Osteoblast (primary cell): Measurements from ENCODE around the gene CPN2. TPM values are rescaled to one million over a fixed set of nuclear protein-coding genes. Genes with fewer than 3 reads are reported as not detected.

ENCODE experiments used
- DNase-seq: peaks from one replicate; pipeline ENCODE4 v3.0.0; 2011; ENCODE audit warnings: low spot score, mixed read lengths; ENCODE audit not compliant: insufficient read length; ENCODE audit errors: missing footprints
- H2AFZ ChIP-seq: 2 replicates; pipeline ENCODE4 v1.6.0; 2011; ENCODE audit warnings: mild to moderate bottlenecking, low read length
- H3K27ac ChIP-seq: 2 replicates; pipeline ENCODE4 v1.5.1; 2011; ENCODE audit warnings: mild to moderate bottlenecking, low read depth, low read length, moderate library complexity
- H3K27me3 ChIP-seq: 2 replicates; pipeline ENCODE4 v1.6.0; 2012; ENCODE audit warnings: mild to moderate bottlenecking, control low read depth, inconsistent platforms, low read length, moderate library complexity; ENCODE audit not compliant: insufficient read depth
- H3K36me3 ChIP-seq: 2 replicates; pipeline ENCODE4 v1.5.1; 2011; ENCODE audit warnings: mild to moderate bottlenecking, low read length, control low read depth, moderate library complexity; ENCODE audit not compliant: insufficient read depth
- H3K4me1 ChIP-seq: 2 replicates; pipeline ENCODE4 v1.5.1; 2011; ENCODE audit warnings: mild to moderate bottlenecking, low read length, control low read depth, moderate library complexity; ENCODE audit not compliant: insufficient read depth
- H3K4me2 ChIP-seq: 2 replicates; pipeline ENCODE4 v1.6.0; 2011; ENCODE audit warnings: mild to moderate bottlenecking, low read length; ENCODE audit not compliant: insufficient read depth
- H3K4me3 ChIP-seq: fragments of 200-600 bp; sonication (generic); 3 replicates; pipeline ENCODE4 v1.5.1; 2012; ENCODE audit warnings: mild to moderate bottlenecking, low read length, inconsistent platforms; ENCODE audit not compliant: insufficient read depth
- H3K79me2 ChIP-seq: 2 replicates; pipeline ENCODE4 v1.6.0; 2012; ENCODE audit warnings: mild to moderate bottlenecking, low read length, control low read depth, inconsistent platforms; ENCODE audit not compliant: insufficient read depth
- H3K9me3 ChIP-seq: 2 replicates; pipeline ENCODE4 v1.5.1; 2011; ENCODE audit warnings: low read depth, low read length, control low read depth
- H4K20me1 ChIP-seq: 2 replicates; pipeline ENCODE4 v1.6.0; 2012; ENCODE audit warnings: mild to moderate bottlenecking, low read length, control low read depth; ENCODE audit not compliant: insufficient read depth
- CTCF ChIP-seq: IDR thresholded peaks from 2 replicates; pipeline ENCODE4 v1.5.1; 2011; ENCODE audit warnings: mild to moderate bottlenecking, low read depth, low read length, moderate library complexity; ENCODE audit errors: extremely low read depth
- total RNA-seq: library from RNA; depleted of rRNA; stranded (reverse); fragments of >200 nt; gene quantifications from 2 replicates; pipeline ENCODE4 v1.2.3, GENCODE V29; 2012

The CPN2 gene
- total RNA-seq, 1 donor, result under 0.01 TPM

GRCh38 chr3:194323785-194324735 is 27.1 kb downstream of the CPN2 start:
- peak overlapping the region; percentile 69 for H3K4me2 ChIP-seq
- no peak for TF ChIP-seq CTCF

DNA sequence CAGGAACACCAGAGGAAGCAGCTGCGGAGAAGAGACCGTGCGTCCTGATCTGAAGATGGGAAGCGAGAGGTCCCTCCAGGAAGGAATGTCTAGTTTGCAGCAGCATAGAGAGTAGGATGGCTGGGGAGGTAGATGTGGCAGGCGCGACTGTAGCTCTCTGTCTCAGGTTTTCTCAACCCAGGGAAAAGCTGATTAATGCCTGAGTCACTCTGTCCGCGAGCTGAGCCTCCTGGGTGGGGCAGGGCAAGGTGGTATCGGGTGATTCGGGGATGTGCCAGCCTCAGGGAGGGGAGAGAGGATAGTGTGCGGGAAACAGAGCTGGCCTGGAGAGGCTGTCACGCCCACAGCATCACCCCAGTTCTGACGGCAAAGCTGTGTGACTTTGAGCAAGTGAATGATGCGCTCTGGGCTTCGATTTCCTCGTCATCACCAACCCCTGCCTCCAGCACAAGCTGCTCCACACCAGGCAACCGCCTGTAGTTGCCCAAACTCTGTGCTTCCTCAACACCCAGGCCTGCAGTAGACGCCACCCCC is 28.4 kb downstream of the CPN2 start:
- no peak overlapping the region for H3K4me3 ChIP-seq
- peaks cover 8% of the 10 kb centered on the region for H3K4me1 ChIP-seq
- H2AFZ ChIP-seq, result no peak overlapping the region
- peaks cover 3% of the 10 kb centered on the region for H3K9me3 ChIP-seq
- peaks cover 5% of the 10 kb centered on the region for H3K27me3 ChIP-seq
- peak; percentile 91 for DNase-seq
- TF ChIP-seq CTCF, result no peak
- H3K27ac ChIP-seq, result no peak overlapping the region
- H3K79me2 ChIP-seq, result no peaks in the 10 kb centered on the region
- H3K4me2 ChIP-seq, result no peak overlapping the region
- H4K20me1 ChIP-seq, result no peaks in the 10 kb centered on the region
- no peaks in the 10 kb centered on the region for H3K36me3 ChIP-seq

More at GRCh38 chr3:194323785-194324735, 27.1 kb downstream of the CPN2 start:
- no peak overlapping the region for H3K27ac ChIP-seq
- peak overlapping the region; percentile 49 for H3K4me3 ChIP-seq
- no peaks in the 10 kb centered on the region for H3K36me3 ChIP-seq
- H3K4me1 ChIP-seq, result peaks cover 16% of the 10 kb centered on the region
- peak; percentile 91 for DNase-seq
- peaks cover 5% of the 10 kb centered on the region for H3K27me3 ChIP-seq
- no peaks in the 10 kb centered on the region for H4K20me1 ChIP-seq
- no peaks in the 10 kb centered on the region for H3K79me2 ChIP-seq
- H3K9me3 ChIP-seq, result no peaks in the 10 kb centered on the region
- H2AFZ ChIP-seq, result peak overlapping the region; percentile 84

DNA sequence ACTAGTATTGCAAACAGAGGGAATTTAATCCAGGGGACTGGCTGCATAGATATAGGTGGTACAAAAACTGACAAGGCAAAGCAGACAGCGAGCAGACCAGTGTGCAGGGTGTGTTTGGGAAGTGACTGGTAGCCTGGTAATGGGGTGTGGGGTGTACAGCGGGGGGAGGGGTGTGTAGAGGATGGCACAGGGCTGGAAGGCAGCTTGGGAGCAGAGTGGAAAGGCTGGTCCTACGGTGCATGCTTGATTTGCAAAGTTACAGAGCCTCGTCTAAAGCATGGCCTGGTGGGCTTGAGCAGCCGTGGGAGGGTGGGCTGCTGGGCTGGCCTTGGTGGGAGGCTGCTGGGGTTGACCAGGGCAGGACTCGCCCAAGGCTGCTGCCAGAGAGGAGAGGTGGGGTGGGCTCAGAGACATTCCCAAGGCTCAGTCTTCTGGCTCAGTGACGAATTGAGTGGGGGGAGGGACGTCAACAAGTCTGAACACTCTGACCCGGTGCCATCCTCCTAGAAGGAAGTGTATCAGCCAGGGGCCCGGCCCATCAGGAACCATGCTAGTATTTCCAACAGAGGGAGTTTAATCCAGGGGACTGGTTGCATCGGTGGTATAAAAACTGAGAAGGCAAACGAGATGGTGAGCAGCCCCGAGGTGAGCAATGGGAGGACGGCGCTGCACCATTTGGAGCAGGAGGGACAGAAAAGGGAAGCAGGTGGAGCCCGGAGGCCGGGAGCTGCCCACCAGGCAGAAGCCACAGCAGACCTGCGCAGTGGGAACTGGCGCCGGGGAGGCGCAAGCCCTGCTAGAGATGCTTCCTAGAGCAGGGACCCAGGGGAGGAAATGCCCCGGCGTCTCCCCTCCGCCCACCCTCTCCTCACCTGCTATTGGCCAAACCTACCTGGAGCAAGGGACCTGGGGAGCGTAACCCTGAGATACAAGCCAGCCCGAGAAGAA is 29.2 kb downstream of the CPN2 start:
- Histone ChIP-seq H3K36me3 (no peaks in the 10 kb centered on the region), H3K4me1 (peaks cover 8% of the 10 kb centered on the region), H4K20me1 (no peaks in the 10 kb centered on the region), H3K9me3 (peaks cover 3% of the 10 kb centered on the region), H2AFZ (no peak overlapping the region), H3K4me3 (no peak overlapping the region), H3K79me2 (no peaks in the 10 kb centered on the region), H3K27ac (no peak overlapping the region), H3K4me2 (no peak overlapping the region), H3K27me3 (peaks cover 11% of the 10 kb centered on the region)
- peak; percentile 30 for DNase-seq
- TF ChIP-seq CTCF, result no peak
